SK-N-SH (cell line): ENCODE data around the gene FHOD3. TPM values are rescaled to one million over a fixed set of nuclear protein-coding genes. Genes with fewer than 3 reads are reported as not detected.

Source experiments
- CTCF ChIA-PET: fragments of 300-600, 350-600 bp; formaldehyde crosslinking; extraction: SDS; loops from one replicate; lab custom pipeline; 2021; lab: Yijun Ruan, JAX
- POLR2A ChIA-PET: fragments of 350-600 bp; sonication (Branson Sonifier 250); formaldehyde crosslinking; extraction: SDS; loops from one replicate; lab custom pipeline; 2020; ENCODE audit warnings: antibody characterized with exemption, inconsistent platforms; lab: Yijun Ruan, JAX
- DNase-seq: peaks from one replicate; pipeline ENCODE4 v3.0.0; 2012
- H2AFZ ChIP-seq: fragments of 200-600 bp; sonication (generic); 2 replicates; pipeline ENCODE4 v1.8.1; 2016; ENCODE audit warnings: antibody characterized with exemption, mild to moderate bottlenecking, low read depth
- H3F3A ChIP-seq: fragments of 200-600 bp; sonication (generic); replicated peaks from 2 replicates; pipeline ENCODE3; 2016; ENCODE audit warnings: antibody characterized with exemption, mild to moderate bottlenecking; ENCODE audit not compliant: insufficient read depth
- H3K27ac ChIP-seq, 2 experiments: fragments of 200-500 bp in 1 of 2; fragments of 200-600 bp in 1 of 2; sonication (Bioruptor generic) in 1 of 2; sonication (generic), shearing (Covaris generic) in 1 of 2; 2 replicates each; pipeline versions ENCODE4 v1.5.1 to v1.6.1; 2014 to 2016; ENCODE audit warnings: low read depth in 2 of 2, inconsistent platforms in 1 of 2, low read length in 1 of 2, mild to moderate bottlenecking in 1 of 2, mixed read lengths in 1 of 2
- H3K27me3 ChIP-seq: fragments of 200-600 bp; sonication (generic), shearing (Covaris generic); 2 replicates; pipeline ENCODE4 v1.6.1; 2016; ENCODE audit warnings: mixed run types; ENCODE audit not compliant: insufficient read depth
- H3K36me3 ChIP-seq, 2 experiments: fragments of 200-500 bp in 1 of 2; fragments of 200-600 bp in 1 of 2; sonication (Bioruptor generic) in 1 of 2; sonication (generic) in 1 of 2; replicated peaks in 1 of 2; 2 replicates each; pipeline versions ENCODE3 to v1.5.1; 2014 to 2016; ENCODE audit warnings: low read length in 1 of 2, mild to moderate bottlenecking in 1 of 2; ENCODE audit not compliant: insufficient read depth in 2 of 2, control insufficient read depth in 1 of 2
- H3K4me1 ChIP-seq, 2 experiments: fragments of 200-500 bp in 1 of 2; fragments of 200-600 bp in 1 of 2; sonication (Bioruptor generic) in 1 of 2; sonication (generic), shearing (Covaris generic) in 1 of 2; 2 replicates each; pipeline versions ENCODE4 v1.5.1 to v1.6.1; 2014 to 2016; ENCODE audit warnings: low read depth in 1 of 2, low read length in 1 of 2, mixed run types in 1 of 2; ENCODE audit not compliant: insufficient read depth in 2 of 2, control insufficient read depth in 1 of 2
- H3K4me2 ChIP-seq: fragments of 200-600 bp; sonication (generic), shearing (Covaris generic); 2 replicates; pipeline ENCODE4 v1.6.1; 2017; ENCODE audit warnings: mixed run types
- H3K4me3 ChIP-seq, 2 experiments: fragments of 200-500 bp in 1 of 2; fragments of 200-600 bp in 1 of 2; sonication (Bioruptor generic) in 1 of 2; sonication (generic), shearing (Covaris generic) in 1 of 2; 2 replicates each; pipeline versions ENCODE4 v1.5.1 to v1.8.1; 2014 to 2016; ENCODE audit warnings: low read depth in 2 of 2, inconsistent platforms in 1 of 2, low read length in 1 of 2, mild to moderate bottlenecking in 1 of 2, mixed read lengths in 1 of 2, moderate library complexity in 1 of 2
- H3K79me2 ChIP-seq: fragments of 200-600 bp; sonication (generic); 2 replicates; pipeline ENCODE4 v1.8.1; 2017; ENCODE audit warnings: mild to moderate bottlenecking; ENCODE audit not compliant: insufficient read depth
- H3K9ac ChIP-seq: fragments of 200-600 bp; sonication (generic); 2 replicates; pipeline ENCODE4 v1.6.1; 2017; ENCODE audit warnings: mixed run types
- H3K9me2 ChIP-seq: fragments of 200-600 bp; sonication (generic); 2 replicates; pipeline ENCODE4 v1.6.1; 2017; ENCODE audit warnings: mixed run types
- H3K9me3 ChIP-seq: fragments of 200-600 bp; sonication (generic); 2 replicates; pipeline ENCODE4 v1.6.1; 2017; ENCODE audit warnings: mixed run types, mild to moderate bottlenecking, moderate library complexity
- H4K20me1 ChIP-seq: fragments of 200-600 bp; sonication (generic); 2 replicates; pipeline ENCODE4 v1.6.1; 2017; ENCODE audit warnings: mild to moderate bottlenecking, mixed run types; ENCODE audit not compliant: insufficient read depth
- CHD2 ChIP-seq: fragments of 150-350 bp; IDR thresholded peaks from 2 replicates; pipeline ENCODE4 v1.6.1; 2018; ENCODE audit warnings: low read length; ENCODE audit not compliant: partially characterized antibody
- CTCF ChIP-seq: fragments of 200-600 bp; sonication (generic); IDR thresholded peaks from 2 replicates; pipeline ENCODE4 v1.6.1; 2017; ENCODE audit warnings: antibody characterized with exemption, mild to moderate bottlenecking, moderate library complexity
- EP300 ChIP-seq, 2 experiments: IDR thresholded peaks; 2 replicates each; pipeline versions ENCODE4 v1.4.0 to v1.6.1; 2012; ENCODE audit warnings: borderline replicate concordance in 1 of 2, low read depth in 1 of 2, low read length in 1 of 2
- EZH2phosphoT487 ChIP-seq: fragments of 200-600 bp; sonication (generic); IDR thresholded peaks from 2 replicates; pipeline ENCODE4 v1.6.1; 2017; ENCODE audit warnings: low read depth, mixed run types, mild to moderate bottlenecking, antibody characterized with exemption, moderate library complexity, borderline replicate concordance
- GATA2 ChIP-seq: sonication (generic); formaldehyde crosslinking; IDR thresholded peaks from 2 replicates; pipeline ENCODE4 v1.5.0; 2020; ENCODE audit warnings: mild to moderate bottlenecking, missing genetic modification reagents
- MAX ChIP-seq: IDR thresholded peaks from 2 replicates; pipeline ENCODE4 v1.4.0; 2012; ENCODE audit warnings: low read depth
- MXI1 ChIP-seq: IDR thresholded peaks from 2 replicates; pipeline ENCODE4 v1.6.1; 2012; ENCODE audit warnings: mild to moderate bottlenecking, low read depth, low read length, improper control_type of control experiment
- NFIC ChIP-seq: IDR thresholded peaks from 2 replicates; pipeline ENCODE4 v1.4.0; 2012; ENCODE audit warnings: borderline replicate concordance
- RCOR1 ChIP-seq: fragments of 150-350 bp; IDR thresholded peaks from 2 replicates; pipeline ENCODE4 v1.6.1; 2017; ENCODE audit warnings: antibody characterized with exemption, low read length
- RFX5 ChIP-seq: IDR thresholded peaks from 2 replicates; pipeline ENCODE4 v1.6.1; 2012; ENCODE audit warnings: mild to moderate bottlenecking, improper control_type of control experiment, low read length
- RXRA ChIP-seq: IDR thresholded peaks from 2 replicates; pipeline ENCODE4 v1.4.0; 2012; ENCODE audit warnings: low read depth, mild to moderate bottlenecking, borderline replicate concordance
- SIN3A ChIP-seq: IDR thresholded peaks from 2 replicates; pipeline ENCODE4 v1.6.1; 2012; ENCODE audit warnings: low read depth, mild to moderate bottlenecking, low read length, moderate library complexity, borderline replicate concordance
- TAF1 ChIP-seq: IDR thresholded peaks from 2 replicates; pipeline ENCODE4 v1.6.1; 2012; ENCODE audit warnings: low read depth, mild to moderate bottlenecking, low read length, moderate library complexity, borderline replicate concordance
- USF1 ChIP-seq: IDR thresholded peaks from 2 replicates; pipeline ENCODE4 v1.4.0; 2012; ENCODE audit warnings: low read depth, borderline replicate concordance
- USF2 ChIP-seq: fragments of 150-350 bp; IDR thresholded peaks from 2 replicates; pipeline ENCODE4 v1.6.1; 2017; ENCODE audit warnings: antibody characterized with exemption, low read length, low read depth, borderline replicate concordance
- WGBS: methylation state at CpG from one replicate; pipeline ENCODE4 v1.1.6; 2017; ENCODE audit warnings: low lambda C conversion rate; 5-methylcytosine and 5-hydroxymethylcytosine counted together
- polyA plus RNA-seq, 3 experiments: library from polyadenylated mRNA; depleted of rRNA; stranded (reverse); fragments of >200 nt; gene quantifications; 2 replicates each; pipeline ENCODE4 v1.2.3, GENCODE V29; 2012

FHOD3 gene
- polyA plus RNA-seq, 1 of the 3 experiments (the other 2 are of a cell fraction): 10.9 TPM

GRCh38 chr18:36534154-36534688 is 236.7 kb downstream of the FHOD3 start:
- ChIA-PET CTCF (interaction anchor here (1.2 kb wide), 1 partner anchor 65 kb away, joined by 3 read pairs; no protein-coding TSS in a partner anchor), POLR2A (no interaction called here)
- H3K36me3 ChIP-seq: no peaks in the 10 kb centered on the region
- TF ChIP-seq SIN3A (no peak), RXRA (no peak), USF1 (no peak), EP300 (IDR thresholded peaks at IDR 0.05; ENCODE audit: borderline replicate concordance in 1 of 2, low read depth in 1 of 2, low read length in 1 of 2) (no peak), NFIC (no peak), RFX5 (no peak)
- no peak overlapping the region for H3K27ac ChIP-seq
- no peak overlapping the region for H3K4me2 ChIP-seq
- peaks cover 0 to 8% of the 10 kb centered on the region in 2 experiments; a peak in 1 of 4 replicates for H3K4me1 ChIP-seq
- H3K4me3 ChIP-seq: no peak overlapping the region
- H4K20me1 ChIP-seq: no peaks in the 10 kb centered on the region
- H3K79me2 ChIP-seq: no peaks in the 10 kb centered on the region
- H3K9me3 ChIP-seq: no peaks in the 10 kb centered on the region
- no peak overlapping the region for H2AFZ ChIP-seq
- H3K9me2 ChIP-seq: no peaks in the 10 kb centered on the region
- DNase-seq: no peak
- H3K27me3 ChIP-seq: no peaks in the 10 kb centered on the region
- WGBS: 83% methylated on average over 5 of the region's 5 CpGs
- H3K9ac ChIP-seq: no peak overlapping the region
- no peaks in the 10 kb centered on the region for H3F3A ChIP-seq

- Histone ChIP-seq H3K4me2 (no peak overlapping the region), H3K27ac (no peak overlapping the region), H4K20me1 (no peaks in the 10 kb centered on the region), H2AFZ (no peak overlapping the region), H3K9ac (no peak overlapping the region), H3K27me3 (no peaks in the 10 kb centered on the region), H3K4me3 (no peak overlapping the region), H3F3A (no peaks in the 10 kb centered on the region), H3K9me3 (no peaks in the 10 kb centered on the region), H3K9me2 (no peaks in the 10 kb centered on the region), H3K36me3 (no peaks in the 10 kb centered on the region), H3K4me1 (peaks cover 0 to 8% of the 10 kb centered on the region in 2 experiments; a peak in 1 of 4 replicates), H3K79me2 (no peaks in the 10 kb centered on the region)
- POLR2A ChIA-PET: no interaction called here
- no peak for DNase-seq
- WGBS: 88% methylated on average over 2 of the region's 2 CpGs
- CTCF ChIA-PET: interaction anchor here (1.2 to 1.6 kb wide), 2 partner anchors 29 to 66 kb away, joined by 3 to 5 read pairs; no protein-coding TSS in a partner anchor
- TF ChIP-seq MAX: no peak
Observed at GRCh38 chr18:36535202-36535935, 237.9 kb downstream of the FHOD3 start.

- H2AFZ ChIP-seq: no peak overlapping the region
- POLR2A ChIA-PET: no interaction called here
- H3K27ac ChIP-seq: no peak overlapping the region
- TF ChIP-seq EZH2phosphoT487 (no peak), TAF1 (no peak), USF2 (no peak), CTCF (no peak), CHD2 (no peak), USF1 (no peak), MXI1 (no peak), RCOR1 (no peak), MAX (no peak), GATA2 (CRISPR knock-in tag) (no peak)
- no peaks in the 10 kb centered on the region for H4K20me1 ChIP-seq
- H3K9me2 ChIP-seq: no peaks in the 10 kb centered on the region
- no peaks in the 10 kb centered on the region for H3K9me3 ChIP-seq
- H3K4me1 ChIP-seq: peaks cover 0 to 8% of the 10 kb centered on the region in 2 experiments; a peak in 1 of 4 replicates
- H3K79me2 ChIP-seq: no peaks in the 10 kb centered on the region
- no peak overlapping the region for H3K9ac ChIP-seq
- no peak overlapping the region for H3K4me2 ChIP-seq
- WGBS: 86% methylated on average over 4 of the region's 4 CpGs
- no peak for DNase-seq
- no peaks in the 10 kb centered on the region for H3K27me3 ChIP-seq
- H3F3A ChIP-seq: no peaks in the 10 kb centered on the region
- H3K36me3 ChIP-seq: no peaks in the 10 kb centered on the region
- no peak overlapping the region for H3K4me3 ChIP-seq
- CTCF ChIA-PET: interaction anchor here (1.2 to 1.6 kb wide), 3 partner anchors 28 to 518 kb away, joined by 3 to 5 read pairs (median 5); no protein-coding TSS in a partner anchor
Observed at GRCh38 chr18:36536426-36536825, 238.9 kb downstream of the FHOD3 start.
